ENCODE measurements around the gene NADK2. TPM values are rescaled to one million over a fixed set of nuclear protein-coding genes. Genes with fewer than 3 reads are reported as not detected.
A peak's percentile ranks its signal among the peaks of the same experiment; 100 is the strongest.

Gene NADK2
- total and polyA plus RNA-seq, 2 donors (not counting 1 experiment from before 2014, with no cell fraction given): 11.6 to 26.9 TPM

DNA sequence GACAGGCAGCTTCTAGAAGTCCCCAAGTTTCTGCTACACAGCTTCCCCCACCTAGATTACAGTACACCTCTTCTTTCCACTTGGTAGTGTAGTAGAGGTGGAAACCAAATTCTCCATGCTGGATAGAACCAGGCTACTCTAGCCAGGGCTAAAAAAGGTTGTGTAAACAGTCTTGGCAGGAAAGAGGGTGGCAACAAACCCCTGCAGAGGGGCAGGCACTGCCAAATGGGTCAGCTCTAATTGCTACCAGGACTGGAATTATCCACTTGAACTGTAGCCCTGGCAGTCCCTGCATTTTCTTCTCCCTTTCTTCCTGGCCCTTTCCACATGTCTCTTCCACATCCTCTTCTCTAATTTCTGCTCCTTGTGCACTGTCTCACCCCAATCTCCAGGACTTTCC is 35.1 kb upstream of the NADK2 start:
- H3K4me2 ChIP-seq (ENCODE audit: extremely low read depth, insufficient read depth, low read length): no peak overlapping the region
- no peak for DNase-seq (ENCODE audit: low read depth in 2 of 2)
- no peak overlapping the region for H3K4me3 ChIP-seq (replicated peaks in 1 of 4; ENCODE audit: control extremely low read depth in 1 of 4, insufficient read depth in 1 of 4, low read depth in 3 of 4, low read length in 4 of 4)
- H3K36me3 ChIP-seq (ENCODE audit: control insufficient read depth, insufficient read depth, low read length): no peaks in the 10 kb centered on the region
- H3K27ac ChIP-seq (ENCODE audit: insufficient read depth, low read length): no peak overlapping the region
- H3K9me3 ChIP-seq (ENCODE audit: control insufficient read depth, insufficient read depth, low read depth, low read length): no peaks in the 10 kb centered on the region
- TF ChIP-seq, protein P1, sequence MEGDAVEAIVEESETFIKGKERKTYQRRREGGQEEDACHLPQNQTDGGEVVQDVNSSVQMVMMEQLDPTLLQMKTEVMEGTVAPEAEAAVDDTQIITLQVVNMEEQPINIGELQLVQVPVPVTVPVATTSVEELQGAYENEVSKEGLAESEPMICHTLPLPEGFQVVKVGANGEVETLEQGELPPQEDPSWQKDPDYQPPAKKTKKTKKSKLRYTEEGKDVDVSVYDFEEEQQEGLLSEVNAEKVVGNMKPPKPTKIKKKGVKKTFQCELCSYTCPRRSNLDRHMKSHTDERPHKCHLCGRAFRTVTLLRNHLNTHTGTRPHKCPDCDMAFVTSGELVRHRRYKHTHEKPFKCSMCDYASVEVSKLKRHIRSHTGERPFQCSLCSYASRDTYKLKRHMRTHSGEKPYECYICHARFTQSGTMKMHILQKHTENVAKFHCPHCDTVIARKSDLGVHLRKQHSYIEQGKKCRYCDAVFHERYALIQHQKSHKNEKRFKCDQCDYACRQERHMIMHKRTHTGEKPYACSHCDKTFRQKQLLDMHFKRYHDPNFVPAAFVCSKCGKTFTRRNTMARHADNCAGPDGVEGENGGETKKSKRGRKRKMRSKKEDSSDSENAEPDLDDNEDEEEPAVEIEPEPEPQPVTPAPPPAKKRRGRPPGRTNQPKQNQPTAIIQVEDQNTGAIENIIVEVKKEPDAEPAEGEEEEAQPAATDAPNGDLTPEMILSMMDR (conservative IDR thresholded peaks at IDR 0.05 in 1 of 2, IDR thresholded peaks at IDR 0.05 in 1 of 2; ENCODE audit: low read depth in 1 of 2, low read length in 2 of 2): no peak
- TF ChIP-seq EZH2 (IDR thresholded peaks at IDR 0.05; ENCODE audit: low read length, missing control alignments): no peak
- H3K27me3 ChIP-seq (ENCODE audit: control insufficient read depth, insufficient read depth, low read length): no peaks in the 10 kb centered on the region
- H3K4me1 ChIP-seq (ENCODE audit: control insufficient read depth, extremely low read depth, insufficient read depth, low read length): no peaks in the 10 kb centered on the region
- no peaks in the 10 kb centered on the region for H3K79me2 ChIP-seq (ENCODE audit: control insufficient read depth, insufficient read depth, low read length)
- no peak overlapping the region for H2AFZ ChIP-seq (ENCODE audit: low read length)
- H3K9ac ChIP-seq (ENCODE audit: insufficient read depth, low read length): no peak overlapping the region
- H4K20me1 ChIP-seq (ENCODE audit: control insufficient read depth, extremely low read depth, insufficient read depth, low read length): no peaks in the 10 kb centered on the region

DNA sequence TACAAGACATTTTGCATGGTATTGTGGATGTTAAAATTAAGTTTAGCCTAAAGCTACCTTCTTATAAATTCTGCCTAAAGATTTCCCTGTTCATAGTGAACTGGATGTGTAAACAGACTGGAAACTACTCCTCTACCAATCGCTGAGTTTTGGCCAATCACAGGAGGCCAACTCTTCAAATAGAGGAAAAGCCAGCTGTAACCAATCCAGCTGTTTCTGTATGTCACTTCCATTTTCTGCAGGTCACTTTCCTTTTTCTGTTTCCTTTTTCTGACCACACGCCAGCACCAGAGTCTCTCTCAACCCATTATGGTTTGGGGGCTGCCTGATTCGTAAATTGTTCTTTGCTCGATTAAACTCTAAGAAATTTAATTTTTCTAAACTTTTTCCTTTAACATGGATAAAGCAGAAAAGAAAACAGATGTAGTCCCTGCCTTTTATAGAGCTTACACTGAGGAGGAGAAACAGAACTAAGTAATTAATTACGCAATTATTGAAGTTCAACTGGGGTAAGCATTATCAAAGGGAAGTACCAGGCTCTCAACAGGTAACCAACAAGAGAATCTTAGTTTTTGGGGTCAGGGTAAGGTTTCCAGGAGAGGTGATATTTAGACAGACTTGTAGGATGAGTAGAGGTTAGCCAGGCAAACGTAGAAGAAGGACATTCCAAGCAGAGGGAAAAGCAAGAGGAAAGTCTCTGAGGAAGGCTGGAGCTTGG is 32.2 kb upstream of the NADK2 start:
- DNase-seq (ENCODE audit: low read depth in 2 of 2): peak in 1 of 2 donors; percentile 11

DNA sequence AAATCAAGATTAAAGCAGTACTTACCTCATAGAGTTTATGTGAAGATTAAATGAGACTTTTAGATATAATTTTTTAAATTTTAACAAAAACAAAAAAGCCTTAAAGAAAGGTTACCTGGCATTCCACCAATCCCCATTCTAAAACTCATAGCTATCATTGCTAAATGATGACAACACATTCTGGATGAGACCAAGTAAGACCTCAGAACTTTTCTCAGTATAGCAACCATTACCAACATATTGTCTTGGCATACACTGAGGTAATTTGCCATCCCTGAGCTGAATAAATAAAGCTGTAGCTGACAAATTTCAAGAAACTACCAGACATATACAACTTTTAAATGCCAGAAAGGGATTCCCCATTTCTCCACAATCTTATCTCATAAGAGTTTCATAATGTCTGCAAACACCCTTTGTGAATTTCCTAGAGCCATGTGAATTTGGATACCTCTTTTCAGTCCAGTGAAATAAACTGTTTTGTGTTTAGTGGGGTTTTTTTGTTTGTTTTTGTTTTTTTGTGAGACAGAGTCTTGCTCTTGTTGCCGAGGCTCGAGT is 30.5 kb upstream of the NADK2 start:
- Histone ChIP-seq H2AFZ (ENCODE audit: low read length) (no peak overlapping the region), H4K20me1 (ENCODE audit: control insufficient read depth, extremely low read depth, insufficient read depth, low read length) (no peaks in the 10 kb centered on the region), H3K79me2 (ENCODE audit: control insufficient read depth, insufficient read depth, low read length) (no peaks in the 10 kb centered on the region), H3K27me3 (ENCODE audit: control insufficient read depth, insufficient read depth, low read length) (no peaks in the 10 kb centered on the region), H3K4me1 (ENCODE audit: control insufficient read depth, extremely low read depth, insufficient read depth, low read length) (no peaks in the 10 kb centered on the region), H3K27ac (ENCODE audit: insufficient read depth, low read length) (no peak overlapping the region), H3K4me2 (ENCODE audit: extremely low read depth, insufficient read depth, low read length) (no peak overlapping the region), H3K9ac (ENCODE audit: insufficient read depth, low read length) (no peak overlapping the region), H3K4me3 (replicated peaks in 1 of 4; ENCODE audit: control extremely low read depth in 1 of 4, insufficient read depth in 1 of 4, low read depth in 3 of 4, low read length in 4 of 4) (no peak overlapping the region), H3K9me3 (ENCODE audit: control insufficient read depth, insufficient read depth, low read depth, low read length) (no peaks in the 10 kb centered on the region), H3K36me3 (ENCODE audit: control insufficient read depth, insufficient read depth, low read length) (no peaks in the 10 kb centered on the region)
- peak in 1 of 2 donors; percentile 58 for DNase-seq (ENCODE audit: low read depth in 2 of 2)
- TF ChIP-seq EZH2 (IDR thresholded peaks at IDR 0.05; ENCODE audit: low read length, missing control alignments): no peak
- TF ChIP-seq, protein P1 (conservative IDR thresholded peaks at IDR 0.05 in 1 of 2, IDR thresholded peaks at IDR 0.05 in 1 of 2; ENCODE audit: low read depth in 1 of 2, low read length in 2 of 2): no peak

More for the DNA sequence above, 32.2 kb upstream of the NADK2 start:
- H3K9me3 ChIP-seq (ENCODE audit: control insufficient read depth, insufficient read depth, low read depth, low read length): no peaks in the 10 kb centered on the region
- H4K20me1 ChIP-seq (ENCODE audit: control insufficient read depth, extremely low read depth, insufficient read depth, low read length): no peaks in the 10 kb centered on the region
- no peak overlapping the region for H3K4me2 ChIP-seq (ENCODE audit: extremely low read depth, insufficient read depth, low read length)
- no peaks in the 10 kb centered on the region for H3K36me3 ChIP-seq (ENCODE audit: control insufficient read depth, insufficient read depth, low read length)
- H3K4me3 ChIP-seq (replicated peaks in 1 of 4; ENCODE audit: control extremely low read depth in 1 of 4, insufficient read depth in 1 of 4, low read depth in 3 of 4, low read length in 4 of 4): no peak overlapping the region
- no peak overlapping the region for H2AFZ ChIP-seq (ENCODE audit: low read length)
- H3K9ac ChIP-seq (ENCODE audit: insufficient read depth, low read length): no peak overlapping the region
- no peaks in the 10 kb centered on the region for H3K27me3 ChIP-seq (ENCODE audit: control insufficient read depth, insufficient read depth, low read length)
- no peak overlapping the region for H3K27ac ChIP-seq (ENCODE audit: insufficient read depth, low read length)
- no peaks in the 10 kb centered on the region for H3K4me1 ChIP-seq (ENCODE audit: control insufficient read depth, extremely low read depth, insufficient read depth, low read length)
- no peaks in the 10 kb centered on the region for H3K79me2 ChIP-seq (ENCODE audit: control insufficient read depth, insufficient read depth, low read length)
- TF ChIP-seq, protein P1 (conservative IDR thresholded peaks at IDR 0.05 in 1 of 2, IDR thresholded peaks at IDR 0.05 in 1 of 2; ENCODE audit: low read depth in 1 of 2, low read length in 2 of 2): no peak
- no peak for TF ChIP-seq EZH2 (IDR thresholded peaks at IDR 0.05; ENCODE audit: low read length, missing control alignments)
